Measurements from ENCODE around the gene FBXO22.
"Not testable (repeated sequence)": the region's sequence is repeated elsewhere in the genome, so short reads cannot be mapped to it uniquely, and the experiment has no call there.

Gene FBXO22

DNA sequence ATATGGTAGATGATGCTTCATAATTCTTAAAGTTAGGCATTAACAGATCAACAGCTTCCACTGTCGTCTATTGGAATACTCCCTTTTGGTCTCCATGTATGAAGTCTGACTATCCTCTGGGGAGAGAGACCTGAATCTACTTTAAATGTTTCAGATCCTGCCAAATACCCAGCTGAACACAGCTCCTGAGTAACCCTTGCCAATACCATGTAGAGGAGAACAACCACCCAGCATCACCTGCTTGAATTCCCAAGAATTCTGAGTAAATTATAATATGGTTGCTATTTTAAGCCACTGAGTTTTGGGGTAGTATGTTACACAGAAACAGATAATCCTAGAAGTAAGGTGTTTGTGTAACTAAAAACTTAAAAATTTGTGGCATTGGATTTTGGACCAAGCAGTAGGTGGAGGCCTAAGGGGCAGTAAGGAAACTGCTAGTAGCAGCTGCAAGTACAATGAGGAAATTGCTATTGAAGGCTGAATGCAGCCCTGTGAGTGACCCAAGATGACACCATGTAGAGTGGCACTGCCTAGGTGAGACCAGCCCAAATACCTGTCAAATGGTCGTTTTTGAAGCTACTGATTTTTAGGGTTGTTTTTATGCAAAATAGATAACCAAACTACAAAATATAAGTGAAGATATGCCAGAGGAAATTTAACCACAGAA lies 77.6 kb downstream of the FBXO22 start:
- DNase-seq (ENCODE audit: low read depth): no peak

DNA sequence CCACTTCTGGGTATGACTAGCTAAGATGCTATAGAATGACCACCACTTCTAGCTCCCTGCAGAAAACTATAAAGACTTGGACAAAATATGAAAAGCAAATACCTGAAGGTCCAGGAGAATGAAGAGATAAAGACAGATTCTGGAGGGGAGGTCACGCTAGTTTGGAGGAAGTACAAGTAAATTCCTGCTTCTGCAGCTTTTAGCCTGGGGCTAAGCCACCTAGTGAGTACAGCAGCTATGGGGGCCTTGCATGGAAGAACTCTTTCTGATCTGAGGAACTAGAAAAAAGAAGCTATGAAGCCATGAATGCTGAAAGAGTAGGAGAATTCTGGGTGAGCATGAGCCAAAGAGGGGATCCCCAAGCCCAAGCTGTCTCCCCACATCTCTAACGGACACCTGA lies 78.8 kb downstream of the FBXO22 start:
- DNase-seq (ENCODE audit: low read depth): no peak

DNA sequence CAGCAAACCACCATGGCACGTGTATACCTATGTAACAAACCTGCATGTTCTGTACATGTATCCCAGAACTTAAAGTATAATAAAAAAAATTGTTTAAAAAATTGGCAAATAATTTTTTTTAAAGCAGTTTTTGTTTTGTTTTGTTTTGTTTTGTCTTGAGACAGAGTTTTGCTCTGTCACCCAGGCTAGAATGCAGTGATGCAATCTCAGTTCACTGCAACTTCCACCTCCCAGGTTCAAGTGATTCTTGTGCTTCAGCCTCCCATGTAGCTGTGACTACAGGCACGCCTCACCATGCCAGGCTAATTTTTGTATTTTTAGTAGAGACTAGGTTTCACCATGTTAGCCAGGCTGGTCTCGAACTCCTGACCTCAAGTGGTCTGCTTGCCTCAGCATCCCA lies 81.0 kb downstream of the FBXO22 start:
- not testable (repeated sequence) for DNase-seq (ENCODE audit: low read depth)

DNA sequence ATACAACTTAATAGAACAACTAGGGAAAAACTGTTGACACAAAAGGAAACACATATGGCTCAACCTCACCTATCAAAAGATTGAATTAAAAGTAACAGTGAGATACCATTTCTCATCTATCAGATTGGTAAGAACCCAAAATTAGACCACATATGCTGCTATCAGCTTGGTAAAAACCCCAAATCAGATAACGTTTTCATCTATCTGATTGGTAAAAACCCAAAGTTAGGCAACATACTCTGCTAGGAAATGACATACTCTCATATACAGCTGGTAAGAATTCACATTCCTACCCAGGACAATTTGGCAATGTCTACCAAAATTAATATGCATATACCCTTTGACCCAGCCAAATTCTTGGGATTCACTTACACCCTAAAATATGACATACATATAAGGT lies 82.3 kb downstream of the FBXO22 start:
- DNase-seq (ENCODE audit: low read depth): no peak

DNA sequence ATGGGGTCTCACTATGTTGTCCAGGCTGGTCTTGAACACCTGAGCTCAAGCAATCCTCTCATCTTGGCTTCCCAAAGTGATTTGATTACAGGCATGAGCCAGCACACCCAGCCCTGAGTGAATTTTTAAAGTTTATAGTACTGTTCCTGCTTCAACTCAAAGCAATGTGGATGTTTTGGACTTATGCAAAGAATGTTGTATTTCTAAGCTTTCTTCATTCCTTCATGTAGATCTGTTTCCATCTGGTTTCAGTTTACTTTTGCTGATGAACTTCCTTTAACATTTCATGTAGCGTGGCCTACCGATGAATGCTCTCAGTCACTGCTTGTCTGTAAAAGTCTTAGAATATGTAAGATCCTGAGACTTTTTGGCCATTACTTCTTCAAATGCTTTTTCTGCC lies 85.4 kb downstream of the FBXO22 start:
- DNase-seq (ENCODE audit: low read depth): no peak

DNA sequence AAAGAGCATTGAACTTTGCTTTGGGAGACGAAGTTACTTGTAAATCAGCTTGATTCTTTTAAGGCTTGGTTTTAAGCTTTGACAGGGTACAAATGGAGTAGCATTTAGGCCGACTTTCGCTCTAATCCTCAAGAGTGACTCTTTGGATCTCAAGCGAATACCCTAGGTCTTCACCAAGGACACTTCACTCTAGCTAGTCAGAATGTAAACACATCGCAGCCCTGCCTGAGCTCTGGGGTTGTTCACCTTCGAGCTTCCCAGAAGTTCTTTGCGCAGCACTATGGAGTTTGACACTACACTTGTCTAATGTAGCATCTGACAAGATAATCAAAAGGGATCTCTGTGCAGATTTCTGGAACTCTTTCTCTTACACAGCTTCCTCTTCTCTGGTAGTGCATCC lies 86.2 kb downstream of the FBXO22 start:
- DNase-seq (ENCODE audit: low read depth): no peak
